GM18502 (cell line): ENCODE measurements around the gene FAM114A1.
"Not testable (repeated sequence)": the region's sequence is repeated elsewhere in the genome, so short reads cannot be mapped to it uniquely, and the experiment has no call there.

Experiments
- ATAC-seq: cut with Tn5 transposase; IDR thresholded peaks from one replicate; pipeline ENCODE4 v1.9.1; 2021; ENCODE audit warnings: mild to moderate bottlenecking; ENCODE audit not compliant: unreplicated experiment, poor library complexity

FAM114A1 gene

GRCh38 chr4:38958453-38959190 is 91.0 kb downstream of the FAM114A1 start:
- ATAC-seq, result no peak

DNA sequence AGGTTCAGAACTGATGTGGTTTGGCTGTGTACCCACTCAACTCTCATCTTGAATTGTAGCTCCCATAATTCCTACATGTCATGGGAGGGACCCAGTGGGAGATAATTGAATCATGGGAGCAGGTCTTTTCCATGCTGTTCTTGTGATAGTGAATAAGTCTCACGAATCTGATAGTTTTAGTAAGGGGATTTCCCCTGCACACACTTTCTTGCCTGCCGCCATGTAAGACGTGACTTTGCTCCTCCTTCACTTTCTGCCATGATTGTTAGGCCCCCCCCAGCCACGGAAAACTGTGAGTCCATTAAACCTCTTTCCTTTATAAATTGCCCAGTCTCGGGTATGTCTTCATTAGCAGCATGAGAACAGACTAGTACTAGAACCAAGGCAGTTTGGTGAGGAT is 91.6 kb downstream of the FAM114A1 start:
- not testable (repeated sequence) for ATAC-seq

- no peak for ATAC-seq
These were observed 97.6 kb downstream of the FAM114A1 start for GRCh38 chr4:38964942-38965775.

DNA sequence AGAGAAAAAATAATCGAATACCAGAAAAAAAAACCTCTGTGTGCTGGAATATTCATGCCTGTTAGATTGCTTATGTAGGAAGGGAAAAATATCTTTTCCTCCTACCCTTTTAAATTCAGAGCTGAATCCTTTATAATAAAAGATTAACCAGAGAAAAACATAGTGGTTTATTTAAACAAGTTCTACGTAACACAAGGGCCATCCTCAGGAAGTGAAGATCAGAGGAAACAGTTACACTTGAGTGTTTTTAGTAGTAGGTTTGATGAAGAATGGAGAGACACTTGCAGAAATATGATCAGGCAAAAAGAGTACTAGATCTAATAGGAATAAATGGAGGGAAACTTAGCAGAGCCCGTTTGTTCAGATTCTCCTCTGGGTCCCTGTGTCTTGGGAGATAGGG is 98.3 kb downstream of the FAM114A1 start:
- no peak for ATAC-seq

- ATAC-seq, result no peak
These were observed 99.9 kb downstream of the FAM114A1 start for GRCh38 chr4:38967260-38968095.

DNA sequence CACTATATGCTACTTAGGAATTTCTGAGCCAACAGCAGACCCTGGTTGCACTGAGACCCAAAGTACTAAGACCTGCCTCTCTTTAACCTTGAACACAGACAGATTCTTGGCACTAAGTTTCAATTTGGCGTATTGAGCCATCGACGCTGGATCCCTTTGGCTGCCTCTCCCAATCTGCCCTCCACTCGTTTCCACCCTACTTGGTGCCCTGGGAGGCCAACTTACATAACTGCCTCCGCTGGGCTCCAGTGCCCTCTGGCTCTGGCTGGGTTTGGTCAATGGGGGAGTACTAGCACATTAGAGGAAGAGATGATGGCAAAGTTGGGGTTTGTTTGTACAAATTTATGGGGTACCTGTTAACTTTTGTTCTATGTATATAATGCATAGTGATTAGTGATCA is 101.1 kb downstream of the FAM114A1 start:
- no peak for ATAC-seq

GRCh38 chr4:38976308-38976707 is 108.7 kb downstream of the FAM114A1 start:
- ATAC-seq, result no peak

GRCh38 chr4:38979081-38979480 is 111.5 kb downstream of the FAM114A1 start:
- no peak for ATAC-seq

DNA sequence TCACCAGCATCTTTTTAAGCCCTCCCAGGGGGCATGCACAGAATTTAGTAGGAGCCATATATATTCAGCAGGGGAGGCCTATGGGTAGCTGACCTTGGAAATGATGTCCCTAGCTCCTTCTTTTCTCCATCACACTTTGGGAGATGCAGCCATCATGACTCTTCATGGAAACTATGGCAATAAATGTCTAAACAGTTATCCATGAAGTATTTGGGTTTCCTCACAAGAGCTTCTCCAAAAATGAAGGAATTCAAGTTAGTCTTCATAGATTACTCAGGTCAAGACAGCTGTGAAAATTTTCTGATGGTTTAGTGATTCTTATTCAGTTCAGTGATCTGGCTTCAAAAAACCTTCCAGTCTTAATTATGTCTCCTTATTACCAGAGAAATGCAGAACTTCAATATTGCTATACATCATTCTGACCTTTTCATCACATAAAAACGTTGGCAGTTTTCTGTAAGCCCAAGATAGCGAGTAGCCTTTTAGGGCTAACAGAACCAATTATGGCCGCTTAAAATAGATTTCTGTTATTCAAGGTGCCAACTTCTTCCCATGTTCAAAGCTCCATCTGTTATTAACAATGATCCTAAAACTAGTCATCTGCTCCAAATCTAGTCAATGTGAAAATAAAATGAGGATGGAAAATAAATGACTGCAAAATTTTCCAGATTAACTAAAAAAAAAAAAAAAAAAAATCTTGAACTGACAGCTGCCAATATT is 112.1 kb downstream of the FAM114A1 start:
- no peak for ATAC-seq

DNA sequence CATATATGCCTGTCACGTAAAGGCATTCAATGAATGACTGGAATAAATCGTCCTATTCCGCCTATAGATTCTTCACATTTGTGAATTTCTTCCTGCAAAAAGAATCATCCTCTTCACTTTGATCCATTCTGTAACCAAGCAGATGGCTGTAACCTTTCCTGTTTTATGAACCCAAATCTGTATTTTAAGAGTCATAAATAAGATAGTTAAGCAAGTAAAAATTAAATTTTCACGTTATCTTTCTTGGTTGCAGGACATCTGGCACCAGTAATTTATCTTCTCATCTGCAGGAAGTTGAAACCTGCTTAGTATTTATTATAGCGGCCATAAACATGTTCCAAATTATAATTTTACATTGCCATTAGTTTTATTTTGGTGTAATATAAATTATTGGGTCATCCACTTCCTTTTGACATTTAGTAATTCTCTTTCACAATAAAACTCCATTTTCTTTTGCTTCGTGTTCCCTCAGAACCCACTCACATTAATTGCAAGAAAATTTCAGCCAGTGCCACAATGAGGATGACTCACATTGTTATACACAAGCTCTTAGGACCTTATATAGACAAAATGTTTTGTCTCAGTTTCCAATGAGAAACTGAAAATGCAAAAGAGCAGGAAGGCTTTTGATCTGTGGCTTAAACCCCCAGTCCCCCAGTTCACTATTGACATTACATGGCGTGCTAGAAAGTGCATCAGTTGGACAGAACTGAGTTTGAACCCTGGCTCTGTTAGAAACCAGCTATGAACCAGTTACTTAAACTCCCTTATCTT is 113.5 kb downstream of the FAM114A1 start:
- ATAC-seq, result no peak

DNA sequence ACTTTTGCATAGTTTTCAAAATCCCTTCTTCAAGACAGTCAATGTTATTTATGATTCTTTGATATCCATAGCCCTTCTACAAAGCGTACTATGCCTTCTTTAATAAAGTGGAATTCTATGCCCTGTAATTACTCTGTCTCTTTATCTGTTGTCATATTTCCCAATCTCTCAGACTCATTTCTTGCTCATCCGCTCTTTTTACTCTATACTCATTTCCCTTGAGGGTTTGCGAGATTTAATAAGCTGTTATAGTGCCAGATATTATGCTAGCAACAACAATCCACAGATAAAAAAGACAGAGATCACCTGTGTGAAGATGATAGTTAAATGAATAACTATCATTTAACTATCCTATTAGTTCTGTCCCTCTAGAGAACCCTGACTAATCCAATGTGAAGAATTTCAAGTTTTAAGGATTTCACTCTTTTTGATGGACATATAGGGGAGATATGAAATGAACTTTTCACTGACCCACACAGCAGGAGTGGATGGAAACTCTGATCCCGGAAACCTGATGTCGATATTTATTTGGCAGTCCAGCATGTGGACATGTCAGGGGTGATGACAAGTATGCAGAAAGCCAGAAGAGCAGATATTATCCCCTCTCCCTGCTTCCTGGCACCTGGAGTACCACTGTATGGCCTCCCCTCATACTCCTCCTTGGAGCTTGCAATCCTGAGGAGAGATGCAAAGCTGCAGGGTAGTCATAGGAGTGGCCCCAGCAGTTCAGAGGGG is 114.9 kb downstream of the FAM114A1 start:
- no peak for ATAC-seq

DNA sequence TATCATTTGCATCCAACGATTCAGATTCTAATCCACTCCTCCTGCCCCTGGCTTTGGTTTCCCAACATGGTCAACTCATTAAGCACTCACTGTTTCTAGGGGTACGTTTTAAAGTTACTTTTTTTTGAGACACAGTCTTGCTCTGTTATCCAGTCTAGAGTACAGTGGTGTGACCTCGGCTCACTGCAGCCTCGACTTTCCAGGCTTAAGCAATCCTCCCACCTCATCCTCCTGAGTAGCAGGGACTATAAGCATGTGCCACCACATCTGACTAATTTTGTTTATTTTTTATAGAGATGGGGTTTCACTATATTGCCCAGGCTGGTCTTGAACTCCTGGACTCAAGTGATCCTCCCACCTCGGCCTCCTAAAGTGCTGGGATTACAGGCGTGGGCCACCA is 115.7 kb downstream of the FAM114A1 start:
- ATAC-seq, result no peak

GRCh38 chr4:38983787-38984598 is 116.4 kb downstream of the FAM114A1 start:
- no peak for ATAC-seq

- no peak for ATAC-seq
These were observed 117.9 kb downstream of the FAM114A1 start for GRCh38 chr4:38985410-38986100.

GRCh38 chr4:38987491-38987890 is 119.9 kb downstream of the FAM114A1 start:
- ATAC-seq, result no peak

DNA sequence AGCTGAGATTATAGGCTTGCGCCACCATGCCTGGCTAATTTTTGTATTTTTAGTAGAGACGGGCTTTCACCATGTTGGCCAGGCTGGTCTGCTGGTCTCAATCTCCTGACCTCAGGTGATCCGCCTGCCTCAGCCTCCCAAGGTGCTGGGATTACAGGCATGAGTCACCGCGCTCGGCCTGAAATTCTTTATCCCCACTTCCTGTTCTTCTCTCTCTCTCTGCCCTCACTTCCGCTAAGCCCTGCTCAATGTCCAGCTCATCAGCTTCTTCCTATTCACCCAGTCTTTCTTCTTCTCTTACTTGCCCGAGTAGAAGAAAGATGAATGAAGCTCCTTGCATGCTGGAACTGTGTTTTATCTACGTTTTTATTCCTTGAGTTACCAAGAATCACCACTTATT is 120.7 kb downstream of the FAM114A1 start:
- ATAC-seq, result not testable (repeated sequence)

DNA sequence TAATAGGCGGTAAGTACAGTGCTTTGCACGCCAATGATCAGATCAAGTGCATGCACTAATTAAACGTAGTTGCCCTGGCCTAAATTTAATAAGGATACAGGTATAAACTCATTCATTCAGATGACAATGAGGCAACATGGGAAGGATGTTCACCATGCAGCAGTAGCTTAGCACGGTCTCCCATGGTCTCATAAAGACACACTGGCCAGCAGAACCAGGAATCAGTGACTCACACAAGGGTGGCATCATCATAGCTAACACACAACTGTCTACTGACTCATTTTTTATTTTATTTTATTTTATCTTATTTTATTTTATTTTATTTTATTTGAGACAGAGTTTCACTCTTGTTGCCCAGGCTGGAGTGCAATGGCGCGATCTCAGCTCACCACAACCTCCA is 121.9 kb downstream of the FAM114A1 start:
- no peak for ATAC-seq
